Adipocyte (in vitro differentiated cells): ENCODE measurements around the gene TMEM52.
"Not testable (repeated sequence)": the region's sequence is repeated elsewhere in the genome, so short reads cannot be mapped to it uniquely, and the experiment has no call there.

Experiments used
- DNase-seq: peaks from one replicate; pipeline ENCODE4 v3.0.0-alpha.2; 2015; ENCODE audit warnings: low read depth
- H3K27me3 ChIP-seq: replicated peaks from 2 replicates; pipeline ENCODE4 v1.7.0; 2013; ENCODE audit warnings: mild to moderate bottlenecking, low read length, moderate library complexity; ENCODE audit not compliant: control insufficient read depth, insufficient read depth
- H3K36me3 ChIP-seq: 2 replicates; pipeline ENCODE4 v1.7.0; 2013; ENCODE audit warnings: low read length, mild to moderate bottlenecking, moderate library complexity; ENCODE audit not compliant: control insufficient read depth, insufficient read depth, severe bottlenecking
- H3K4me1 ChIP-seq: 2 replicates; pipeline ENCODE4 v1.7.0; 2013; ENCODE audit warnings: mild to moderate bottlenecking, low read length, moderate library complexity; ENCODE audit not compliant: control insufficient read depth, insufficient read depth
- H3K4me3 ChIP-seq: 2 replicates; pipeline ENCODE4 v1.7.0; 2013; ENCODE audit warnings: mild to moderate bottlenecking, low read length, moderate library complexity
- H3K9ac ChIP-seq: 2 replicates; pipeline ENCODE4 v1.7.0; 2013; ENCODE audit warnings: mild to moderate bottlenecking, low read length, moderate library complexity
- H3K9me3 ChIP-seq: 2 replicates; pipeline ENCODE4 v1.7.0; 2013; ENCODE audit warnings: mild to moderate bottlenecking, low read length, moderate library complexity; ENCODE audit not compliant: control insufficient read depth

Gene TMEM52

DNA sequence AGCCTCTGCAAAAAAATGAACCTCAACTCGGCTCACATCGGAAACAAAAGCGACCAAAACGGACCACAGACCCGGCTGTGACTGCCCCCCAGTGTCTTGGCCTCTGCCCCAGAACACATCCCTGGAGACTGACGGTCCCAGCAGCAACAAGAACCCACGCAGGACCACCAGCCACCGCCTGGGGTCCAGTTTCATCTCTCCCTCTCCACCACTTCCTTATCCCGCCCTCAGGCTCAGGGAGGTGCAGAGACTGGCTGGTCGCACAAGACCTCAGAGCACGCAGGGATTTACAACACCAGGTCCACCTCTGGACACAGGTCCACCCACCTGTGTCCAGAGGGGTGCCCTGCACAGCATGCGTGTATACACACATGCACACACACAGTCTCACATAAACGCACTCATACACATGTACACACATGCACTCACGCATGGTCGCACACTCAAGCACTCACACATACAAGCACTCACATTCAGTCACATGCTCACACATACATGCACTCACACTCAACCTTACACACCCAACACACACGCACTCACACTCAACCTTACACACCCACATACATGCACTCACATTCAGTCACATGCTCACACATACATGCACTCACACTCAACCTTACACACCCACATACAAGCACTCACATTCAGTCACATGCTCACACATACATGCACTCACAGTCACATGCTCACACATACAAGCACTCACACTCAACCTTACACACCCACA, 18.6 kb upstream of the TMEM52 start:
- H3K4me3 ChIP-seq = no peak overlapping the region
- no peaks in the 10 kb centered on the region for H3K9me3 ChIP-seq
- no peaks in the 10 kb centered on the region for H3K36me3 ChIP-seq
- H3K9ac ChIP-seq = no peak overlapping the region
- no peak for DNase-seq
- no peaks in the 10 kb centered on the region for H3K4me1 ChIP-seq
- peaks cover 46% of the 10 kb centered on the region for H3K27me3 ChIP-seq

DNA sequence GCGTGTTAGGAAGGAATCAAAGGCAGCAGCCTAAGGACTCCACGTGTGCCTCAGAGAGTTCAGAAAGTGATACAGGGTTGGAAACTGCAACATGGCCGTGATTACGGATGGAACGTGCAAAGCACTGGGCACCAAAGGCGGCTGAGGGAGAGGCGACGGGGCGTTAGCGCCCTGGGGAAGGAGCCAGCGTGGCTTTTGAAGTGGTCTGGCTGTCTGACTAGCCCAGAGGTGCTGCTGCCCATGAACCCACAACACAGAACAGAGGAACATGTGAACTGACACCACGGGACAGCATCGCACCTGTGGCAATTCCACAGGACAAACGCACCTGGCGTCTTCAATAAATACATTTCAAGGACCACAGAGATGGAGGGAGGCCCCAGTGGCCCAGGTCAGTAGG, 18.0 kb upstream of the TMEM52 start:
- no peaks in the 10 kb centered on the region for H3K36me3 ChIP-seq
- peaks cover 39% of the 10 kb centered on the region for H3K27me3 ChIP-seq
- no peaks in the 10 kb centered on the region for H3K9me3 ChIP-seq
- H3K4me1 ChIP-seq = no peaks in the 10 kb centered on the region
- H3K4me3 ChIP-seq = no peak overlapping the region
- H3K9ac ChIP-seq = no peak overlapping the region
- no peak for DNase-seq

DNA sequence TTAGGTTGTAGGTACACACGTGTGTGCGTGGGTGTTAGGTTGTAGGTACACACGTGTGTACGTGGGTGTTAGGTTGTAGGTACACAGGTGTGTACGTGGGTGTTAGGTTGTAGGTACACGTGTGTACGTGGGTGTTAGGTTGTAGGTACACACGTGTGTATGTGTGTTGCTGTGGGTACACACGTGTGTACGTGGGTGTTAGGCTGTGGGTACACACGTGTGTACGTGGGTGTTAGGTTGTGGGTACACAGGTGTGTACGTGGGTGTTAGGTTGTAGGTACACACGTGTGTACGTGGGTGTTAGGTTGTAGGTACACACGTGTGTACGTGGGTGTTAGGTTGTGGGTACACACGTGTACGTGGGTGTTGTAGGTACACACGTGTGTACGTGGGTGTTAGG, 15.8 kb upstream of the TMEM52 start:
- DNase-seq, H3K4me1 ChIP-seq, H3K9me3 ChIP-seq, H3K4me3 ChIP-seq, H3K9ac ChIP-seq, H3K36me3 ChIP-seq: not testable (repeated sequence)
- H3K27me3 ChIP-seq = peaks cover 27% of the 10 kb centered on the region

DNA sequence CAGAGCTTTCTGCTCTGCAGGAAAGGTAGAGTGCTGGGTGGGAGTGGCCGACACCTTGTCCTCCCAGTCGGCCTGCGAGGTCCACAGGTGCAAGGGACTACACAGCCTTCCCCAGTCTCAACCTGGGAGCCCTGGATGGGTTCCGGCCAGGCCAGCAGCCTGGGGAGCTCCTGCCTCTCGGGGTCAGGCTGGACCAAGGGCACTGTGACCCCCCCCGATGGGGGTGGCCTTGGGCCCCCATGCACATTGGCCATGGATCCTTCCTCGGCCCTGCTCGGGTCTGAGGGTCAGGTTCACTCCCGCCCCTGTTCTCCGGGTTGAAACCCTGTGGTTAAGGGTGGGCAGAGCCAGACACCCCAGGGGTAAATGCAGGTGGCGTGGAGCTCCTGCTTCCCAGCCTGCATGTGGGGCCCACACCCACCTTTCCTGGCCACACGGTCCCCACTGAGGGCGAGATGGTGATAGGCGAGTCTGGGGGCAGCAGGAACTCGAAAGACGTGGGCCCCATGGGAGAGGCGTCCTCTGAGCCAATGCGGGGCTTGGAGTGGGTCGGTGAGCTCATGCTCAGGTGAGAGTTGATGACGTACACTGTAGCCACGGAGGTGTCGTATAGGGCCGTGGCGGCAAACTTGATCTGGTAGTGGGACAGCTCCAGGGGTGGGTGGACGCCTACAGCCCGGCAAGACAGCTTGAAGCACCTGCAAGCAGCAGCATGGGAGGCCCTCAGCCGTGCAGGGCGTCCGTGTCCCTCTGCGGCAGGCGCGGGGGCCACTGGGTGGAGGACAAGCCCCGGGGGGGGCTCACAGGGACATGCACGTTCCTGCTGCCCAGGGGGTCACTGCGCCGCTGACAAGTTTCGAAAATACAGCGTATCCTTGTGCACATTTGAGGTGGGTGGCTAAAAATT, 10.8 kb upstream of the TMEM52 start:
- no peaks in the 10 kb centered on the region for H3K4me1 ChIP-seq
- H3K27me3 ChIP-seq = peaks cover 5% of the 10 kb centered on the region
- H3K4me3 ChIP-seq = no peak overlapping the region
- H3K9me3 ChIP-seq = no peaks in the 10 kb centered on the region
- H3K9ac ChIP-seq = no peak overlapping the region
- H3K36me3 ChIP-seq = no peaks in the 10 kb centered on the region
- no peak for DNase-seq

DNA sequence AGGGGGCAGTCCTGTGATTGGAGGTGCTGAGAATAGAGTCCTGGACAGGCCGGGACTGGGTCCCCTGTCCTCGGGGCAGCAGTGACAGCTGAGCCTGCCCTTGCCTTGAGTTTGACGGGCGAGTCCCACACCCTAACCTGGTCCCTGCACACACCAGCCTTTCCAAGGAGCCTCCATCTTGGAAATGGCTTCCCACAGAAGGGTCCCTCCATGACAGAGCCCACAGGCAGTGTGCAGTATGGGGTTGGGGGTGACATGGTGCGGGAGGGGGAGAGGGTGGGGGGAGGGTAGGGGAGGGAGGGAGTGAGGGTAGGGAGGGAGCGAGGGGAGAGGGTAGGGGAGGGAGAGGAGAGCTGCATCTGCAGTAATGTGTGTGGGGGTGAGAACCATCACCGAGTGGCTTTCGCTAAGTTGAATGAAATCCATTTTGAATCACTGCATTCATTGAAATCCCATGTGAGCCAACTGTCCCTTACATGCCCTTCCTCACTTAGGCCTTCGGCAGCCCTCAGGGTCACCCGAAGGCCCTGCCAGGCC, 10.1 kb upstream of the TMEM52 start:
- Histone ChIP-seq H3K9me3 (no peaks in the 10 kb centered on the region), H3K4me1 (no peaks in the 10 kb centered on the region), H3K36me3 (no peaks in the 10 kb centered on the region), H3K9ac (no peak overlapping the region), H3K27me3 (peaks cover 5% of the 10 kb centered on the region), H3K4me3 (no peak overlapping the region)
- no peak for DNase-seq

DNA sequence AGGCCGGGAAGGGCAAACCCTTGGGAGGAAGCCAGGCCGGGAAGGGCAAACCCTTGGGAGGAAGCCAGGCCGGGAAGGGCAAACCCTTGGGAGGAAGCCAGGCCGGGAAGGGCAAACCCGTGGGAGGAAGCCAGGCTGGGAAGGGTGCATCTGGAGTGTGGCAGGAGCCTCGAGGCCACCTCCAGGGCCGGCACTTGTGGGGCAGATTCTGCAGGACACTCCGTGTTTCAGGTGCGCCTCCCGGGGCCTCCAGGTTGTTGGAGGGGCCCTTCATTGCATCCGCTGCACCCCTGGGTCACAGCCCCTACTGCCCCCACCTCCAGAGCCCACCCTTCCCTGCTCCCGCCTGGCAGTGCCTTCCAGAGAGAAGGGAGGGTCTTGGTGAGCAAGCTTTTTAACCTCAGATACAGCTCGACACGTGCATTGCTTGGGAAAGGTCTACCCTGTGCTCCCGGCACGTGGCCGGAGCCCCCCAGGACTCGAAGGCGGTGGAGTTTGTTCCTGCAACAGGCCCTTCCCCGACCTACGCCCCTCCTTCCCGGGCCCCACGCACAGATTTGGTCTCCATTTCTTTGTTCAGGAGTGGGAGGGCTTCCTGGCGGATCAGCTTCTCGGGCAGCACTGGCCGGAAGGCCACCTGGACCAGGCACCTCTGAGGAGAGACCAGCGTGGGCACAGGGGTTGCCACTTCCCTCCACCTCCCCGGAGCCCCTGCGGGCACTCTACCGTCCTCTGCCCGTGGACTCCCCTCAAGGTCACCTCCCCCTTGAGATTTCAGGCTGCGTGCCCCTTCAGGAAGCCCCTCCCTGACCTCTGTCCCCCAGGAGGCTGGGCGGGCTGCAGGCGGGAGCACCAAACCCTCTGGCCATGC, 9.4 kb upstream of the TMEM52 start:
- H3K4me3 ChIP-seq = no peak overlapping the region
- no peak for DNase-seq

DNA sequence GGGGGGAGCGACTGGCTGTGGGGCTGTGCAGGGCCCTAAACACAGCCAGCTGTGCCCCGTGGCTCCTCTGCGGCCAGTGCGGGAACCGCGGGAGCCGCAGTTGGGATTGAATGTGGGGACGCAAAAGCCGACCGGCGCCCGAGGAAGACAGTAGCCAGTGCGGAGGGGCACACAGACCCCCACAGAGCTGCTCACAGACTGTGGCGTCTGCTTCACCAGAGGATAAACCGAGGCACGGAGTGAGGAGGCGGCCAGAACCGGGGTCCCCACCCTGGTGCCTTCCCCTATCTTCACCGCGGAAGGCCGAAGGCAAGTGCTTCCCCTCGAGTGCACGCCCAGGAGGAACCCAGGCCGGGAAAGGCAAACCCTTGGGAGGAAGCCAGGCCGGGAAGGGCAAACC, 8.7 kb upstream of the TMEM52 start:
- Histone ChIP-seq H3K9ac (no peak overlapping the region), H3K4me3 (no peak overlapping the region), H3K27me3 (peaks cover 5% of the 10 kb centered on the region), H3K9me3 (no peaks in the 10 kb centered on the region), H3K4me1 (no peaks in the 10 kb centered on the region), H3K36me3 (no peaks in the 10 kb centered on the region)
- no peak for DNase-seq

More for the DNA sequence above, 9.4 kb upstream of the TMEM52 start:
- Histone ChIP-seq H3K9me3 (no peaks in the 10 kb centered on the region), H3K9ac (no peak overlapping the region), H3K27me3 (peaks cover 5% of the 10 kb centered on the region), H3K4me1 (no peaks in the 10 kb centered on the region), H3K36me3 (no peaks in the 10 kb centered on the region)

DNA sequence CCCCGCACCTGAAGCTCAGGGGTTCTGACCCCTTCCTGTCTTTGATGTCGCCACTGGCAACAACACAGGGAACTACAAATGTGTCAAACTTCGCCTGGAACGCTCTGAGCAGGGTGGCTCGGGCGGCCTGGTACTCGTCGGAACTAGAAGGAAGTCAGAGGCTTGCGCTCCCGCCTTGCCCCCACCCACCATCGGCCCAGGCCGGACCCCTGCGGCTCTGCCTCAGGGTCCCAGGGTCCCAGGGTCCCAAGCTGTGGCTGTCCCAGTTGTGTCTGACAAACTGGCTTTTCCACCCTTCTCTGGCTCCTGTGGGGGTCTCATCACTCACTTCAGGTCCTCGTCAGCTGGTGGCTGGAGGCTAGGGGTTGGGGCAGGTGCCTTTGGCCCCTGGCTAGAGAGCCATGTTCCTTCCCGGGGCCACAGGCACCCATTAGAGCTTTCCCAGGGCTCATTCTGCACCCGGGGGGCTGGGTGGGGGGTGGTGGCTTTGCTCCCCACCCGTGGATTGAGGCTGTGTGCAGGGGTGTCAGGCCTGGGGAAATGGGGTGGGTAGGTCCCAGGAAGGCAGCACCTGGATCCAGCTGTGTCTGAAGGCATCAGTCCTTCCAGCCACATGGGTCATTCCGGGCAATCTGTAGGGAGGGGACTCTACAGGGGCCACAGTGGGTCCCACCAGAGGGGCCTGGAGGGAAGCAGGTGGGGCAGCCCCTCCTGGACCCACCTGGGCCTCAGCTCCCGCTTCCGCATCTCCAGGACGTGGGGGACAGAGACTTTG, 8.0 kb upstream of the TMEM52 start:
- Histone ChIP-seq H3K9ac (no peak overlapping the region), H3K9me3 (no peaks in the 10 kb centered on the region), H3K4me3 (no peak overlapping the region), H3K36me3 (no peaks in the 10 kb centered on the region), H3K4me1 (no peaks in the 10 kb centered on the region), H3K27me3 (peaks cover 10% of the 10 kb centered on the region)
- no peak for DNase-seq

DNA sequence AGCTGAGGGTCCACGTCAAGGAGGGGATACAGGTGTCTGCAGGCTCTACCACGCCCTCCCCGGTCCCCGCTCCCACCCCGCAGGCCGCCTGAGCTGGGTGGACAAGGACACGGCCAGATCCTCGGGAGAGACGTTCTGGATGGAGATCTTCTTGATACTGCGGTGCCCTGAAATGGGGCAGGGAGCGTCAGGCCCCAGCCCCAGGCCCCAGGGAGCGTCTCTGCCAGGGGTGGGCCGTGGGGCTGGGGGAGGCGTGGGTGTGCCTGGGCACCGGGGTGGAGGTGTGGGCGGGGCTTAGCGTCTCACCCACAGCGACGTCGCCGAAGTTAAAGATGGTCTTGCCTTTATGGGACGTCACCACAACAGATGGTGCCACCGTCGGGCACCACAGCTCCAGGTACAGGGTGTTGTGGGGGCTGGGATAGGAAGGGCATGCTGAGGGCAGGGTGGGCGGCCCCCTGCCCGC, 7.3 kb upstream of the TMEM52 start:
- Histone ChIP-seq H3K9ac (no peak overlapping the region), H3K27me3 (peaks cover 10% of the 10 kb centered on the region), H3K4me3 (no peak overlapping the region), H3K36me3 (no peaks in the 10 kb centered on the region), H3K4me1 (no peaks in the 10 kb centered on the region), H3K9me3 (no peaks in the 10 kb centered on the region)
- no peak for DNase-seq
